Heart left ventricle (tissue), 13 donors: ENCODE results near the gene DNAJC3.

ENCODE experiments used
- CTCF ChIP-seq, 12 donors: fragments of 200-600 bp; sonication (generic) in 4 of 12; IDR thresholded peaks; one replicate each; pipeline versions ENCODE4 v1.5.0 to v1.8.0; 2018 to 2022; ENCODE audit warnings: antibody characterized with exemption in 12 of 12, mild to moderate bottlenecking in 5 of 12
- POLR2A ChIP-seq, 2 donors: fragments of 450-650 bp; IDR thresholded peaks; one replicate each; pipeline ENCODE4 v1.6.1; 2017; ENCODE audit warnings: antibody characterized with exemption in 2 of 2, mild to moderate bottlenecking in 2 of 2, moderate library complexity in 2 of 2
- donor health status: ischemic (EF 13 %, LVEDD 7.1; RV severe dilation, severe dysfunction).
- donor health status: DM: no; HTN: yes; CAD: no.
- donor health status: DM: no; HTN: no; CAD: no.
- donor health status: ischemic (EF 25% LVEDD 6.9; RV normal size, moderate dysfunction).
- donor health status: ischemic (EF 25% LVEDD 5.7; RV mildly dilated, moderate dysfunction).
- donor health status: ischemic (EF 35%, LVEDD 5.7; RV mildly dilated, moderate dysfunction).
- donor health status: nonischemic (EF 11% LVEDD 7.7; RV severe dilation, severe dysfunction).
- donor health status: DM: yes; HTN: yes; CAD: no.
- donor health status: PGD.
- donor health status: ischemic (EF 29% LVEDD 5.4; RV normal size, mild dysfunction).
- donor health status: nonischemic (EF 23%, LVEDD 6.1; RV moderate dilation, normal function).

DNA sequence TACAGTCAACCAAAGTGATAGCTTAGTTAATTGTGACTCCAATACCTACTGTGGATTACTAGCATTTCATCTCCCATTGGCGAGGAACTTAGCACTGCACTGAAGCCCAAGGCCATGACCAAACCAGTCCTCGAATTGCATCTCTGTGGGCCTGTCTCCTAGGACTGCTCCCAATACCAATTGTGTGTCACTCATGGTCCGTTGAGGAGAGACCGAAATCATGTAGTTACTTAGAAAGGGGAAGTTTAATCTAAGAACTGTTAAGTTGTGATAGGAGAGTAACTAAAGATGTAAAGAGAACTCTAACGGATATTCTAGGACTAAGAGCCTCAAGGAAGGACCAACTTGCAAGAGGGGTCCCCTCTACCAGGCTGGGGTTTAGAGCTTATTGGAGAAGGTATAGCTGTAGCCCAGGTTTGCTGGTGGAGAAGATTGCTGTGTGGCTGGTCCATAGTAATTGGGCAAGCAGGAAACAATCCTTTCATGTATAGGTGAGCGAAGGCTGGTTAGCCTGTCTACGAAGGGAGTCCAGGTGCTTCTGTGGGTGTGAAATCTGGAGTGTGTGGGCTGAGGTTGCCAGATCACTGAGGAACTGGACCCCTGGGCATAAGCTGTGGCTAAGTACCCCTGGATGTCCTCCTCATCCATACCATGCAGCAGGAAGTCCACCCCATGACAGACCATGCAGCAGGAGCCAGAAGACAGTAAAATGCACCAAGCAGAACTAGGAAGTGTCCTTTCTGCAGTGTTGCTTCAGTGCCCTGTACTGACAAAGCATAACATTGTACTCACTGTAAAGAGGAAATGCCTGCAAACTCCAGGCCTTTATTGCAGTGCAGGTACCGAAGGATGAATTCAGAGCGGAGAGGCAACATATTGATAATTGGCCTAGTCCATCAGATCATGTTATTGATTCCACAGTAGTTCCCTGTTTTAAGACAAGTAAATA lies 30.8 kb downstream of the DNAJC3 start:
- TF ChIP-seq CTCF (IDR thresholded peaks at IDR 0.05) = no peak
- no peak for TF ChIP-seq POLR2A (IDR thresholded peaks at IDR 0.05)
